Endothelial cell of umbilical vein (primary cell): ENCODE results near the gene OPN1SW. TPM values are rescaled to one million over a fixed set of nuclear protein-coding genes. Genes with fewer than 3 reads are reported as not detected.
A peak's percentile ranks its signal among the peaks of the same experiment; 100 is the strongest.

ENCODE experiments used
- BruUV-seq: library from RNA; stranded (reverse); fragments of 400-500 nt; replicated peaks from 2 replicates; lab custom pipeline; 2021; lab: Mats Ljungman, UMichigan
- CTCF ChIA-PET: fragments of 300-600, 350-600 bp; sonication (Branson Sonifier 250); formaldehyde crosslinking; loops from one replicate; lab custom pipeline; 2021; ENCODE audit warnings: antibody characterized with exemption, inconsistent platforms; lab: Charles Lee
- POLR2A ChIA-PET: fragments of 300-600, 350-600 bp; sonication (Branson Sonifier 250); formaldehyde crosslinking; loops from one replicate; lab custom pipeline; 2021; ENCODE audit warnings: antibody characterized with exemption, inconsistent platforms; lab: Charles Lee
- DNase-seq: peaks from one replicate; pipeline ENCODE4 v3.0.0-alpha.2; 2011; ENCODE audit warnings: low read depth, low spot score
- FAIRE-seq: peaks from 2 replicates; lab custom pipeline; 2011; peaks lifted over from hg19 to GRCh38; lab: Jason Lieb, UNC
- H2AFZ ChIP-seq: 2 replicates; pipeline ENCODE4 v1.6.0; 2012; ENCODE audit warnings: low read depth, low read length, control low read depth, inconsistent platforms
- H3K27ac ChIP-seq: 2 replicates; pipeline ENCODE4 v1.5.1; 2011; ENCODE audit warnings: low read depth, mild to moderate bottlenecking, control low read depth, low read length, moderate library complexity; ENCODE audit not compliant: insufficient read depth
- H3K27me3 ChIP-seq, 2 experiments: 2 replicates each; pipeline versions ENCODE4 v1.6.0 to v1.6.1; 2011; ENCODE audit warnings: low read length in 2 of 2, mixed read lengths in 1 of 2; ENCODE audit not compliant: control insufficient read depth in 2 of 2, insufficient read depth in 2 of 2
- H3K36me3 ChIP-seq, 2 experiments: 2 replicates in 1 of 2; 3 replicates in 1 of 2; pipeline ENCODE4 v1.5.1; 2011; ENCODE audit warnings: low read length in 2 of 2, mild to moderate bottlenecking in 1 of 2, moderate library complexity in 1 of 2; ENCODE audit not compliant: control insufficient read depth in 2 of 2, insufficient read depth in 2 of 2; ENCODE audit errors: extremely low read depth in 1 of 2
- H3K4me1 ChIP-seq: 3 replicates; pipeline ENCODE4 v1.5.1; 2011; ENCODE audit warnings: mild to moderate bottlenecking, low read length; ENCODE audit not compliant: control insufficient read depth, insufficient read depth; ENCODE audit errors: extremely low read depth
- H3K4me2 ChIP-seq: 2 replicates; pipeline ENCODE4 v1.6.1; 2011; ENCODE audit warnings: low read length, control low read depth, mixed read lengths; ENCODE audit not compliant: insufficient read depth
- H3K4me3 ChIP-seq, 3 experiments: fragments of 200-600 bp in 1 of 3; sonication (generic), shearing (Covaris generic) in 1 of 3; replicated peaks in 1 of 3; 2 replicates each; pipeline ENCODE4 v1.5.1; 2011 to 2016; ENCODE audit warnings: control low read depth in 3 of 3, low read length in 3 of 3, mild to moderate bottlenecking in 2 of 3, inconsistent platforms in 1 of 3, low read depth in 1 of 3, moderate library complexity in 1 of 3; ENCODE audit not compliant: insufficient read depth in 1 of 3
- H3K79me2 ChIP-seq: 2 replicates; pipeline ENCODE4 v1.6.0; 2012; ENCODE audit warnings: low read length, inconsistent platforms; ENCODE audit not compliant: control insufficient read depth, insufficient read depth
- H3K9ac ChIP-seq: replicated peaks from 2 replicates; pipeline ENCODE3; 2011; ENCODE audit warnings: low read length, control low read depth; ENCODE audit not compliant: insufficient read depth; ENCODE audit errors: extremely low read depth
- H3K9me1 ChIP-seq: replicated peaks from 3 replicates; pipeline ENCODE4 v1.6.0; 2011; ENCODE audit warnings: mild to moderate bottlenecking, low read length; ENCODE audit not compliant: control insufficient read depth, insufficient read depth; ENCODE audit errors: extremely low read depth
- H3K9me3 ChIP-seq: replicated peaks from 2 replicates; pipeline ENCODE4 v1.5.1; 2012; ENCODE audit warnings: low read length, inconsistent platforms; ENCODE audit not compliant: control insufficient read depth, insufficient read depth
- H4K20me1 ChIP-seq: replicated peaks from 2 replicates; pipeline ENCODE3; 2011; ENCODE audit warnings: mild to moderate bottlenecking, low read length; ENCODE audit not compliant: control insufficient read depth, insufficient read depth; ENCODE audit errors: extremely low read depth
- CTCF ChIP-seq, 2 donors: IDR thresholded peaks; 1 replicate in 1 of 2; 2 replicates in 1 of 2; pipeline ENCODE4 v1.5.1; 2011; ENCODE audit warnings: low read length in 2 of 2, mild to moderate bottlenecking in 2 of 2, moderate library complexity in 2 of 2, control low read depth in 1 of 2, inconsistent platforms in 1 of 2, low read depth in 1 of 2; ENCODE audit not compliant: insufficient read depth in 1 of 2; ENCODE audit errors: extremely low read depth in 1 of 2
- EZH2 ChIP-seq: IDR thresholded peaks from 2 replicates; pipeline ENCODE4 v1.6.1; 2012; ENCODE audit warnings: borderline replicate concordance, low read depth, mild to moderate bottlenecking, moderate library complexity, low read length, inconsistent platforms; ENCODE audit not compliant: severe bottlenecking
- FOS ChIP-seq: IDR thresholded peaks from 2 replicates; pipeline ENCODE4 v1.6.1; 2011; ENCODE audit warnings: mild to moderate bottlenecking, low read length, moderate library complexity, borderline replicate concordance; ENCODE audit not compliant: insufficient read depth
- GATA2 ChIP-seq: IDR thresholded peaks from 2 replicates; pipeline ENCODE4 v1.7.0; 2011; ENCODE audit warnings: low read depth, mild to moderate bottlenecking, moderate library complexity, mixed read lengths, low read length; ENCODE audit not compliant: insufficient read length, insufficient read depth
- JUN ChIP-seq: IDR thresholded peaks from 2 replicates; pipeline ENCODE4 v1.6.1; 2011; ENCODE audit warnings: borderline replicate concordance, low read depth; ENCODE audit not compliant: insufficient read length, insufficient read depth
- MYC ChIP-seq: IDR thresholded peaks from one replicate; pipeline ENCODE4 v1.6.1; 2011; ENCODE audit warnings: mild to moderate bottlenecking, low read depth, low read length
- POLR2A ChIP-seq: IDR thresholded peaks from 2 replicates; pipeline ENCODE4 v1.6.1; 2012; ENCODE audit warnings: low read depth, mild to moderate bottlenecking, control low read depth, low read length
- POLR2AphosphoS5 ChIP-seq: IDR thresholded peaks from 2 replicates; pipeline ENCODE4 v1.6.1; 2012; ENCODE audit warnings: low read depth, mild to moderate bottlenecking, control low read depth, low read length, moderate library complexity; ENCODE audit not compliant: insufficient read depth
- dilution Hi-C: fragments of 300-500 bp; cut with MboI; formaldehyde crosslinking; loops from one replicate; pipeline ENCODE4 v1.15.0; 2019; ENCODE audit warnings: low sequenced_read_pairs; ENCODE audit not compliant: extremely low pct_ligation_motif_present
- intact Hi-C: fragments of 100-400 bp; cut with micrococcal nuclease; formaldehyde crosslinking; loops from one replicate; pipeline ENCODE4 v1.10.0; 2022
- polyA plus RNA-seq, 4 experiments: library from polyadenylated mRNA; depleted of rRNA in 3 of 4; stranded (reverse) in 3 of 4; unstranded in 1 of 4; fragments of >200 nt; gene quantifications; 2 replicates each; pipeline versions ENCODE4 v1.2.1 to v1.2.3, GENCODE V29; 2011 to 2012; ENCODE audit warnings: missing spikeins in 1 of 4
- total RNA-seq: library from RNA; stranded (reverse); gene quantifications from 2 replicates; pipeline ENCODE4 v1.2.3, GENCODE V29; 2021
- TF ChIP-seq, protein P1 (sequence below): IDR thresholded peaks from 2 replicates; pipeline ENCODE4 v1.6.1; 2011; ENCODE audit not compliant: insufficient read depth, insufficient read length

OPN1SW gene
- total and polyA plus RNA-seq, 2 donors (not counting 3 experiments of a cell fraction or from before 2014, with no cell fraction given): not detected

DNA sequence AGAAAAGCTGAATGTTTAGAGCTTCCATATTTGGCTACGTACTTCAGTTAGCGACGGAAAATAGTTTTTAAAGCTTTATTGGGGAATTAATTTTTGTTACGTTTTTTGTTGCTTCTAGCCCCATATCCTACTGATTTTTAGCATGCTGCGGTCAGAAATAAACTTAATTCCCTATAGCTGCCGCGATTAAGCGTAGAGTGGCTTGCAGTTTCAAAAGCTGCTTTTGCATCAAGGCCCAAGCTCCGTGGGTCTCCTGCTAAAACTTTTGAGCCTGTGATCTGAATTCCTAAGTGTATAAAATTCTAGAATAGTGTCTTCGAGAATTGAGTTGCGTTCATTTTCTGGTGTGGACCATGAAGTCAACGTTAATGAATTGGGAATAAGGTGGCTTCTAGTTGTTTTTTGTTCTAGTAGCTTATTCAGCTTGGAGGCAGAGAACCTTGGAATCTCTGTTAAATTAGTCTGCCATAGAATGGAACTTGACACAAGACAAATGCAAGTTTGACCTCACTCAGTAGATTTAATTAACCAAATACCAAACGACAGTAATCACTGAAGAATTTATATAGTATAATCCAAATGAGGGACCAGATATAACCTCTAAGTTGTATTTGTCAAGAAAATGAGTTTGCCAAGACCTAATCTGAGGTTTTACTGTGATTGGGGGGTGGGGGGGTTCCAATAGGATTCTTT, 35.5 kb downstream of the OPN1SW start:
- Histone ChIP-seq H3K79me2 (peaks cover 59% of the 10 kb centered on the region), H4K20me1 (peaks cover 13% of the 10 kb centered on the region), H3K4me3 (peak overlapping the region; percentile 55 to 95 (median 88)), H3K9ac (peak overlapping the region; percentile 90), H3K27me3 (no peaks in the 10 kb centered on the region), H3K9me1 (no peaks in the 10 kb centered on the region), H2AFZ (no peak overlapping the region), H3K36me3 (peaks cover 0 to 4% of the 10 kb centered on the region in 2 experiments), H3K9me3 (no peaks in the 10 kb centered on the region), H3K27ac (peak overlapping the region; percentile 85), H3K4me2 (peak overlapping the region; percentile 91), H3K4me1 (peaks cover 33% of the 10 kb centered on the region)
- FAIRE-seq: no peak
- ChIA-PET POLR2A (interaction anchor here (0.8 to 2.2 kb wide), 2 partner anchors 91 to 1062 kb away, joined by 6 to 7 read pairs; no protein-coding TSS in a partner anchor), CTCF (interaction anchor here (1.1 to 1.7 kb wide), 5 partner anchors 13 to 123 kb away, joined by 3 to 4 read pairs (median 3); partner anchors contain the start of genes ATP6V1F and GARIN1A)
- dilution Hi-C loops (no loop called here), intact Hi-C loops (loop anchor here (1.0 kb wide), 1 partner anchor 89 kb away; no protein-coding TSS in a partner anchor)
- TF ChIP-seq POLR2AphosphoS5 (no peak), POLR2A (no peak), FOS (no peak), CTCF (IDR thresholded peaks at IDR 0.05; ENCODE audit: extremely low read depth in 1 of 2, insufficient read depth in 1 of 2, low read depth in 1 of 2, low read length in 2 of 2) (no peak), JUN (no peak), GATA2 (no peak), MYC (no peak), EZH2 (no peak)
- TF ChIP-seq, protein P1, sequence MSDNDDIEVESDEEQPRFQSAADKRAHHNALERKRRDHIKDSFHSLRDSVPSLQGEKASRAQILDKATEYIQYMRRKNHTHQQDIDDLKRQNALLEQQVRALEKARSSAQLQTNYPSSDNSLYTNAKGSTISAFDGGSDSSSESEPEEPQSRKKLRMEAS: no peak
- peak; percentile 13 for DNase-seq
- no TSS peak for BruUV-seq
